OCI-LY3 (cell line): ENCODE results near the gene COBL.

Source experiments
- H2AFZ ChIP-seq: fragments of 200-600, 300-600 bp; shearing (Covaris generic); 2 replicates; pipeline ENCODE4 v1.6.0; 2014; ENCODE audit warnings: antibody characterized with exemption, low read depth, low read length
- H3K27ac ChIP-seq: fragments of 200-600, 300-600 bp; sonication (generic); 2 replicates; pipeline ENCODE4 v1.5.1; 2014; ENCODE audit warnings: mild to moderate bottlenecking, low read length, moderate library complexity, mixed read lengths
- H3K27me3 ChIP-seq: fragments of 200-600, 300-600 bp; sonication (generic); 2 replicates; pipeline ENCODE4 v1.6.1; 2014; ENCODE audit warnings: low read depth, low read length, mixed read lengths
- H3K36me3 ChIP-seq: fragments of 200-600, 300-600 bp; sonication (generic); replicated peaks from 2 replicates; pipeline ENCODE3; 2014; ENCODE audit warnings: low read depth, low read length, mixed read lengths
- H3K4me1 ChIP-seq: fragments of 300-600, 200-600 bp; sonication (generic); 2 replicates; pipeline ENCODE4 v1.6.1; 2014; ENCODE audit warnings: low read length, mixed read lengths
- H3K4me2 ChIP-seq: fragments of 200-600, 300-600 bp; sonication (generic); 2 replicates; pipeline ENCODE4 v1.6.1; 2014; ENCODE audit warnings: low read length, mixed read lengths
- H3K4me3 ChIP-seq: fragments of 300-600, 200-600 bp; sonication (generic); 2 replicates; pipeline ENCODE4 v1.5.1; 2014; ENCODE audit warnings: antibody characterized with exemption, mild to moderate bottlenecking, low read length, moderate library complexity
- H3K79me2 ChIP-seq: fragments of 300-600, 200-600 bp; shearing (Covaris generic); 2 replicates; pipeline ENCODE4 v1.6.1; 2014; ENCODE audit warnings: mild to moderate bottlenecking, low read length, mixed read lengths
- H3K9ac ChIP-seq: fragments of 300-600, 200-600 bp; shearing (Covaris generic); 2 replicates; pipeline ENCODE4 v1.6.0; 2014; ENCODE audit warnings: mild to moderate bottlenecking, low read length, moderate library complexity
- H3K9me3 ChIP-seq: fragments of 200-600, 300-600 bp; shearing (Covaris generic); 2 replicates; pipeline ENCODE4 v1.6.1; 2014; ENCODE audit warnings: low read length, mixed read lengths; ENCODE audit not compliant: insufficient read depth
- H4K20me1 ChIP-seq: fragments of 200-600, 300-600 bp; sonication (generic); 2 replicates; pipeline ENCODE4 v1.6.1; 2016; ENCODE audit warnings: low read length, mixed read lengths; ENCODE audit not compliant: insufficient read depth
- CTCF ChIP-seq: fragments of 200-600, 300-600 bp; sonication (generic); IDR thresholded peaks from 2 replicates; pipeline ENCODE4 v1.5.1; 2014; ENCODE audit warnings: antibody characterized with exemption, low read length, low read depth
- EZH2phosphoT487 ChIP-seq: fragments of 200-600 bp; shearing (Covaris generic); IDR thresholded peaks from 2 replicates; pipeline ENCODE4 v1.6.1; 2018; ENCODE audit warnings: antibody characterized with exemption, mixed run types, low read depth

Gene COBL

GRCh38 chr7:51269321-51269720, 47.3 kb downstream of the COBL start:
- Histone ChIP-seq H3K27me3 (0 out of 2 replicates have a peak, but pooled peaks cover 2% of the 10 kb centered on the region), H3K9me3 (no peaks in the 10 kb centered on the region), H4K20me1 (no peaks in the 10 kb centered on the region), H3K27ac (no peak overlapping the region), H3K79me2 (no peaks in the 10 kb centered on the region), H3K4me3 (no peak overlapping the region), H3K4me1 (no peaks in the 10 kb centered on the region), H3K4me2 (no peak overlapping the region), H3K9ac (no peak overlapping the region), H3K36me3 (no peaks in the 10 kb centered on the region), H2AFZ (no peak overlapping the region)
- TF ChIP-seq CTCF (no peak), EZH2phosphoT487 (no peak)

GRCh38 chr7:51268859-51269258, 47.8 kb downstream of the COBL start:
- Histone ChIP-seq H3K27me3 (0 out of 2 replicates have a peak, but pooled peaks cover 2% of the 10 kb centered on the region), H3K36me3 (no peaks in the 10 kb centered on the region), H2AFZ (no peak overlapping the region), H3K9me3 (no peaks in the 10 kb centered on the region), H3K4me2 (no peak overlapping the region), H3K79me2 (no peaks in the 10 kb centered on the region), H3K4me1 (no peaks in the 10 kb centered on the region), H3K9ac (no peak overlapping the region), H3K27ac (no peak overlapping the region), H4K20me1 (no peaks in the 10 kb centered on the region), H3K4me3 (no peak overlapping the region)
- TF ChIP-seq EZH2phosphoT487 (no peak), CTCF (no peak)

GRCh38 chr7:51267169-51267568, 49.4 kb downstream of the COBL start:
- H3K79me2 ChIP-seq: no peaks in the 10 kb centered on the region
- no peak overlapping the region for H3K9ac ChIP-seq
- no peak overlapping the region for H2AFZ ChIP-seq
- TF ChIP-seq EZH2phosphoT487 (no peak), CTCF (no peak)
- no peak overlapping the region for H3K4me2 ChIP-seq
- H3K4me3 ChIP-seq: no peak overlapping the region
- no peaks in the 10 kb centered on the region for H4K20me1 ChIP-seq
- H3K4me1 ChIP-seq: no peaks in the 10 kb centered on the region
- 0 out of 2 replicates have a peak, but pooled peaks cover 2% of the 10 kb centered on the region for H3K27me3 ChIP-seq
- no peak overlapping the region for H3K27ac ChIP-seq
- no peaks in the 10 kb centered on the region for H3K36me3 ChIP-seq
- H3K9me3 ChIP-seq: no peaks in the 10 kb centered on the region

GRCh38 chr7:51265066-51265907, 51.3 kb downstream of the COBL start:
- no peaks in the 10 kb centered on the region for H3K79me2 ChIP-seq
- no peaks in the 10 kb centered on the region for H3K27me3 ChIP-seq
- no peak overlapping the region for H3K9ac ChIP-seq
- no peaks in the 10 kb centered on the region for H3K4me1 ChIP-seq
- H3K27ac ChIP-seq: no peak overlapping the region
- TF ChIP-seq CTCF (no peak), EZH2phosphoT487 (no peak)
- no peaks in the 10 kb centered on the region for H3K36me3 ChIP-seq
- no peaks in the 10 kb centered on the region for H4K20me1 ChIP-seq
- H3K9me3 ChIP-seq: no peaks in the 10 kb centered on the region
- H3K4me3 ChIP-seq: no peak overlapping the region
- no peak overlapping the region for H2AFZ ChIP-seq
- no peak overlapping the region for H3K4me2 ChIP-seq
